GM12878 (cell line): Measurements from ENCODE around the gene GALC. TPM values are rescaled to one million over a fixed set of nuclear protein-coding genes. Genes with fewer than 3 reads are reported as not detected.
A peak's percentile ranks its signal among the peaks of the same experiment; 100 is the strongest.

ENCODE experiments used
- ATF2 ChIP-seq: IDR thresholded peaks from 2 replicates; pipeline ENCODE4 v1.6.1; 2012; ENCODE audit warnings: low read length, inconsistent platforms
- ATF7 ChIP-seq: fragments of 450-650 bp; IDR thresholded peaks from 2 replicates; pipeline ENCODE4 v1.6.1; 2016; ENCODE audit warnings: low read depth, mild to moderate bottlenecking
- BMI1 ChIP-seq: fragments of 450-650 bp; IDR thresholded peaks from 2 replicates; pipeline ENCODE4 v1.6.1; 2016; ENCODE audit warnings: mild to moderate bottlenecking, moderate library complexity, borderline replicate concordance
- CHD1 ChIP-seq: IDR thresholded peaks from 2 replicates; pipeline ENCODE4 v1.6.1; 2012; ENCODE audit warnings: low read depth, low read length, improper control_type of control experiment
- DPF2 ChIP-seq: fragments of 450-650 bp; IDR thresholded peaks from 2 replicates; pipeline ENCODE4 v1.6.1; 2017; ENCODE audit warnings: mild to moderate bottlenecking
- ELK1 ChIP-seq: IDR thresholded peaks from 2 replicates; pipeline ENCODE4 v1.6.1; 2012; ENCODE audit warnings: low read depth, low read length, improper control_type of control experiment
- ETV6 ChIP-seq, 2 experiments: fragments of 450-650 bp in 1 of 2; IDR thresholded peaks in 1 of 2; conservative IDR thresholded peaks in 1 of 2; 2 replicates each; pipeline ENCODE4 v1.6.1; 2014; ENCODE audit warnings: antibody characterized with exemption in 1 of 2, borderline replicate concordance in 1 of 2, low read depth in 1 of 2, mild to moderate bottlenecking in 1 of 2, moderate library complexity in 1 of 2
- HSF1 ChIP-seq: fragments of 150-350 bp; IDR thresholded peaks from 2 replicates; pipeline ENCODE4 v1.6.1; 2014; ENCODE audit warnings: mild to moderate bottlenecking, low read depth, low read length
- IKZF2 ChIP-seq, 2 experiments: fragments of 450-650 bp; IDR thresholded peaks; 2 replicates each; pipeline ENCODE4 v1.6.1; 2017; ENCODE audit warnings: mild to moderate bottlenecking in 2 of 2, moderate library complexity in 2 of 2
- IRF5 ChIP-seq: fragments of 450-650 bp; IDR thresholded peaks from 2 replicates; pipeline ENCODE4 v1.6.1; 2017; ENCODE audit warnings: borderline replicate concordance
- KLF5 ChIP-seq: fragments of 450-650 bp; IDR thresholded peaks from 2 replicates; pipeline ENCODE4 v1.6.1; 2014; ENCODE audit warnings: mild to moderate bottlenecking; ENCODE audit not compliant: partially characterized antibody
- MEF2A ChIP-seq: IDR thresholded peaks from 2 replicates; pipeline ENCODE4 v1.6.1; 2011; ENCODE audit warnings: low read depth, mild to moderate bottlenecking, low read length, moderate library complexity; ENCODE audit not compliant: insufficient read depth
- MTA2 ChIP-seq: fragments of 450-650 bp; IDR thresholded peaks from 2 replicates; pipeline ENCODE4 v1.6.1; 2016; ENCODE audit warnings: low read depth, mild to moderate bottlenecking, moderate library complexity
- MTA3 ChIP-seq: IDR thresholded peaks from 2 replicates; pipeline ENCODE4 v1.6.1; 2012; ENCODE audit warnings: low read length, inconsistent platforms, borderline replicate concordance
- MYC ChIP-seq: IDR thresholded peaks from 2 replicates; pipeline ENCODE4 v1.6.1; 2011; ENCODE audit warnings: mild to moderate bottlenecking, low read length, moderate library complexity, inconsistent platforms; ENCODE audit not compliant: insufficient read depth, insufficient replicate concordance, insufficient read length, severe bottlenecking
- NFIC ChIP-seq: IDR thresholded peaks from 2 replicates; pipeline ENCODE4 v1.6.1; 2012; ENCODE audit warnings: low read depth, mild to moderate bottlenecking, inconsistent platforms, low read length, moderate library complexity
- PAX5 ChIP-seq: IDR thresholded peaks from 2 replicates; pipeline ENCODE4 v1.6.1; 2011; ENCODE audit warnings: low read depth, low read length, borderline replicate concordance
- RBBP5 ChIP-seq: fragments of 200-600 bp; sonication (generic); conservative IDR thresholded peaks from 2 replicates; pipeline ENCODE4 v1.6.1; 2016
- RCOR1 ChIP-seq: conservative IDR thresholded peaks from 2 replicates; pipeline ENCODE4 v1.6.1; 2012; ENCODE audit warnings: low read depth, low read length, improper control_type of control experiment
- RUNX3 ChIP-seq: IDR thresholded peaks from 2 replicates; pipeline ENCODE4 v1.6.1; 2012; ENCODE audit warnings: low read length, inconsistent platforms
- SPI1 ChIP-seq: IDR thresholded peaks from 2 replicates; pipeline ENCODE4 v1.6.1; 2011; ENCODE audit warnings: low read depth, mild to moderate bottlenecking, low read length, moderate library complexity, borderline replicate concordance; ENCODE audit not compliant: insufficient read depth
- ZNF592 ChIP-seq: fragments of 450-650 bp; IDR thresholded peaks from 2 replicates; pipeline ENCODE4 v1.6.1; 2017; ENCODE audit warnings: mild to moderate bottlenecking, moderate library complexity
- polyA plus RNA-seq, 11 experiments: library from polyadenylated mRNA; depleted of rRNA in 4 of 11; unstranded in 6 of 11; stranded (reverse) in 5 of 11; fragments of >200 nt; fragmentation: Nextera tagmentation in 4 of 11; fragmentation: Illumina TruSeq in 1 of 11; extraction: Ambion mirVana in 4 of 11; extraction: Trizol in 1 of 11; gene quantifications; 1 replicate in 1 of 11; 2 replicates in 10 of 11; pipeline versions ENCODE4 v1.2.1 to v1.2.3, GENCODE V29; 2011 to 2016; ENCODE audit warnings: inconsistent platforms in 2 of 11, missing spikeins in 2 of 11, low read depth in 1 of 11
- total RNA-seq, 4 experiments: library from RNA; depleted of rRNA in 3 of 4; stranded (reverse); fragments of >200 nt in 3 of 4; fragmentation: Illumina TruSeq in 1 of 4; extraction: Trizol in 1 of 4; gene quantifications; 2 replicates each; pipeline versions ENCODE4 v1.2.1 to v1.2.3, GENCODE V29; 2013 to 2021

Gene GALC
- total and polyA plus RNA-seq, 10 of the 15 experiments (the other 5 are each of a cell fraction or from before 2014, with no cell fraction given) = 1.3 to 14.0 (median 4.5) TPM

- TF ChIP-seq ATF2 = peak; percentile 90
- no peak for TF ChIP-seq ELK1
- TF ChIP-seq RUNX3 = peak; percentile 97
- TF ChIP-seq IRF5 = no peak
- TF ChIP-seq NFIC = peak; percentile 97
- no peak for TF ChIP-seq HSF1
- peak; percentile 68 for TF ChIP-seq SPI1
- TF ChIP-seq MYC = no peak
- TF ChIP-seq MTA3 = peak; percentile 87; the same call in 1 of the 2 replicates
- no peak for TF ChIP-seq CHD1
- peak; percentile 68; the same call in 1 of the 2 replicates for TF ChIP-seq BMI1
- TF ChIP-seq KLF5 = no peak
- TF ChIP-seq MTA2 = peak; percentile 98
- TF ChIP-seq MEF2A = peak; percentile 84
- TF ChIP-seq ETV6 (conservative IDR thresholded peaks at IDR 0.05 in 1 of 2, IDR thresholded peaks at IDR 0.05 in 1 of 2; ENCODE audit: borderline replicate concordance in 1 of 2, low read depth in 1 of 2) = peak in 1 of 2 experiments; percentile 50; a peak in 1 of 4 replicates
- TF ChIP-seq DPF2 = peak; percentile 90
- TF ChIP-seq IKZF2 (IDR thresholded peaks at IDR 0.05) = peak; percentile 74 to 91
- TF ChIP-seq ATF7 = peak; percentile 70
- TF ChIP-seq PAX5 = peak; percentile 80; the same call in 1 of the 2 replicates
- TF ChIP-seq ZNF592 = no peak
- peak; percentile 84; the same call in 1 of the 2 replicates for TF ChIP-seq RCOR1
- TF ChIP-seq RBBP5 = no peak
Observed at GRCh38 chr14:87940382-87940781, 52.6 kb downstream of the GALC start (continued).
